GM18951 (cell line): ENCODE measurements around the gene PDE4D.

ENCODE experiments used
- POLR2A ChIP-seq: IDR thresholded peaks from 4 replicates; pipeline ENCODE4 v1.6.1; 2011; ENCODE audit warnings: mild to moderate bottlenecking; ENCODE audit not compliant: insufficient read length, insufficient read depth; ENCODE audit errors: extremely low read depth
- in situ Hi-C: fragments of 300-500 bp; cut with MboI; formaldehyde crosslinking; loops from one replicate; pipeline ENCODE4 v1.12.0; 2022; ENCODE audit warnings: low sequenced_read_pairs, mixed read lengths, inconsistent platforms; ENCODE audit not compliant: unreplicated experiment

Gene PDE4D

DNA sequence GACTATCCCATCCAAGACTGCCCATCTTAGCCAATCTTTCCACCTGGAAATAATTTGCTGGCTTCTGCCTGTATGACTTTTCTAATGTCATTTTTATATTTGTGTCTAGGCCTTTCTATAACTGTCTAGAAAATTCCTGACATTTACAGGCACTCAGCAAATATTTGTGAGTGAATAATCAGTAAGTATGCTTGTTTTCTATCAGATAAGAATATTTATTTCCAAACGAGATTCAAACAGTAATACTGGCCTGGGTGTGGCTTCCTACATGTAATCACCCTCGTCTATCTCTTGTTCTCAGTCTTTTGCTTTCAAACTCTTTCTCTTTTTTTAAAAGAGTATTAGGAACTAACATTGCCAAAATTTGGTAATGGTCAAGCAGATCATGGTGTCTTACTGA is 844.4 kb downstream of the PDE4D start:
- TF ChIP-seq POLR2A = no peak
- in situ Hi-C loops = no loop called here

DNA sequence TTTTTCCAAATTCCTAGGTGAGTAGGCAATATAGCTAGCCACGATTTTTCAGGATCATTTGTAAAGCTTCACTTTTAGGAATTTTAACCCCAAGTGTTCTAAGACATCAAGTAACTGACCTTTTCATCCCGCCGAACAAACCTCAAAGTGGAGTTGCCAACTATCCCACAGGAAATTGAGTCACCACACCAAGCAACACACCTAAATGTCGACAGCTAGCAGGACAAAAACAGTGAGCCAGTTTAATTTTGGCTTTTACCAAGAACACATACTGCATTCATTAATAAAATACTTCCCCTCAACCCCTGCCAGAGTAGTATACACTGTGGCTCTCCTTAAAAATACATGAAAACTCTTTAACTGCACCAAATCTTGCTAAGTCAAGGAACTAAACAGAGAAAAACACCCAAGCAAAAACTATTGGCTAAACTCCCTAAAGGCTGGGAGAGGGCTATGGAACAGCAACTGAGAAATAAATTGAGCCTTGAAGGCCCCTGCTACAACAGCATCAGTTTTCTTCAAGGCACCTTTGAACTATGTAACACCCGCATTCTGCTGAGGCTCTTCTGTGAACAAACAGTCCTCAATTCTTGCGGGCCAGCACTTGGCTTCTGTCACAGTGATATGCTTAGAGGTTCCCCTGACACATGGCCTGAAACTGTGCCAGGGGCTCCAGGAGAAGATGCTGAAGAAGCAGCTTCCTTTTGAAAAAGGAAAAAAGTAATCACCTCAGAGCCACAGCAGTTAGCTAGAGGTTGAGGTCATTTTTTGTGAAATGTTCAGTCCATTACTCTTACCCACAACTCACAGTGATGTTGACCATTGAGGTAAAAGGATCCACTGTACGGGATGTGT is 851.1 kb downstream of the PDE4D start:
- in situ Hi-C loops = no loop called here
- TF ChIP-seq POLR2A = no peak

DNA sequence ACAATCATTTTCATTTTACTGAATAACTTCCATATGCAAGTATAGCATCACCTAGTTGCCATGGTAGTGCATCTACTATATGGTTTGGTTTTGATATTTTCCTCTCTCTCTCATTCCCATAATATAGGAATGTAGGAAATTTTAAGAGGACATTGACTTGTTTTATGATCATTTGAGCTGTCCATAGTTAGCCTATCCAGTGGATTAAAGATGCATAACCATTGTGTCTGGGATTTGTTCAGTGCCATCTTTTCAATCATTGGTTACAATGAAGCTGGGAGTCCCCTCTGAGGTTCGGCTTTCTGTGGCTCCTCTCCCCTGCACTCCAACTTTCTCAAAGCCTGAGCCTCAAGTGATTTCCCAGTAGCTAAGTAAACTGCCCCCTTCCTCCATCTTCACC is 852.2 kb downstream of the PDE4D start:
- TF ChIP-seq POLR2A = no peak
- in situ Hi-C loops = no loop called here

DNA sequence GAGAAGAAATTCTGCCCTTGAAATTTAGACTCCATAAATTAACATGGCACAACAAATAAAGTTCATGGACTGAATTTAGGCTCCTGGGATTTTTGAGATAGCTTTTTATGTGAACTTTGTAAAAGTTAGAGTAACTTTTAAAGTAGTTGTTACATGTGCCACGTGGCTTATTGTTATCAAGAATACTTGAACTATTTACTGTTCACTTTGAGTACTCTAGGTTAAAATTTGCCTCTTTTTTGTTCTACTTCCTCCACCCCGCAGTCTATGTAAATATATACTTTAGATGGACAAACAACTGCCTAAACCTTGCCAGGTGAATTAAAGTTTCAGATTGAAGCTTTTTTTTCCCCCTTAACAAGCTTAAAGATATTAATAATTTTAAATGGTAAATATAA is 852.7 kb downstream of the PDE4D start:
- in situ Hi-C loops = no loop called here
- TF ChIP-seq POLR2A = no peak

DNA sequence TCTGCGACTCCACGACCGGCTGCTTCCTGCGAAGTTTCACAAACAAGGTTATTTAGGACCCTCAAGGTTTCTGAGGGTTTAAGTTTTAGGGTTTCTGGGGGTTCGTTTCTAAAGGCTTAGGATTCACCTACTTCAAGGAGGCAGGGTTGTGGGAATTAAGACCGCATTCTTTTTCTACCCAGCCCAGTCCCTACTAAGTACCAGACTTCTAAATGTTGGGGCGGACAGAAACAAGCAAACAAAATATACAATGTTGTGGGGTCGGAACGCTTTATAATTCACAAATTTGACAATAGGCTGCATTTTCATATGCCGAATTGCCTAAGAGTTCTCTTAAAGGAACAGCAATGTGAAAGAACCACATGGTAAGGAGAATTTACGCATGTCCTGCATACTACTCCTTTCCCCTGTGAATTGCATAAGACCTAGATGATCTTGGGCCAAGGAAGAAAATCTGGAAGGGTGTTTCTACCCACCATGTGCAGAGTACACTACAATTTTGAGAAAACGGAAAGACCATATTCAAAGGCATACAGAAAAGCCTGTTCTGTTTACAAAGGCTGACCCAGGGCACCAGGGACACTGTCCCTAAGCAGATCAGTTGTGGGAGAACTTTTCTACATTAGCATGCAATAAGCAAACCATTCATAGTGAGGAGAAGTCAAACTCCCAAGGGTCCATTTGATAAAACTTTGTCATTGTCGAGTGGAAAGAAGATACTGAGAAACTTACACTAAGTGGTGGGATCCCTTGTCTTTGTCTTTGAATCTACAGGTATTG is 853.3 kb downstream of the PDE4D start:
- in situ Hi-C loops = no loop called here

DNA sequence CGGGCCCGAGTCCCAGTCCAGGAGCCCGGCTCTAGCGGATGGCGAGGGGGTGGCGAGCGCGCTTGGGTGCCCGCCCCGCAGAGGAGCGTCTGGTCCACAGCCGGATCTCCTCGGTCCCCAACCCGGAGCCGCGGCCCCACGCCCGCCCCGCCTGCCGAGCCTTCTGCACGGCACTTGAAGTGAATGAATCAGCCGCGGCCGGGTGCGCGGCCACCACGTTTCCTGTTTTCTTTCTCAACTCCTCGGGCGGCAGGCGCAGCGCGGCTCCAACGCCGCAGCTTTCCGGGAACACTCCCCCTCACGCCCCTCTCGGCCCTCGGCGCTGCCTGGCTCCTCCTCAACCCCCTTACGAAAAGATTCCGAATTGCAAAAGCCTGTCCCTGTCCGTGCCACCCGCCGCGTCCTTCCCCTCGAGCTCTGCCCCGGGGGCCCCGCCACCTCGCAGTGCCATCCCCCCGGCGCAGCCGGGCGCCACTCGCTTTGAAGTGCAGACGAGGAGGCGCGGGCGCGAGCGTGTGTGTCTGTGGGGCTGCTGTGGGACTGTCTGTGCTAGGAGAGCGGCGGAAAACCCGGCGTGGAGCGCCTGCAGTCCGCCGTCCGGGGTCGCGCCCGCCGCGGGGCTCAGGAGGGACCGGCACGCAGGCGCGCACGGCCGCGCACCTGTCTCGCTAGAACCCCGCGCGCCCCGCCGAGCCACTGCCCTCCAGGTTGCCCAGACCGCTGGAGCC is 854.1 kb downstream of the PDE4D start:
- in situ Hi-C loops = no loop called here
- no peak for TF ChIP-seq POLR2A

More for the DNA sequence above, 853.3 kb downstream of the PDE4D start:
- TF ChIP-seq POLR2A = no peak

DNA sequence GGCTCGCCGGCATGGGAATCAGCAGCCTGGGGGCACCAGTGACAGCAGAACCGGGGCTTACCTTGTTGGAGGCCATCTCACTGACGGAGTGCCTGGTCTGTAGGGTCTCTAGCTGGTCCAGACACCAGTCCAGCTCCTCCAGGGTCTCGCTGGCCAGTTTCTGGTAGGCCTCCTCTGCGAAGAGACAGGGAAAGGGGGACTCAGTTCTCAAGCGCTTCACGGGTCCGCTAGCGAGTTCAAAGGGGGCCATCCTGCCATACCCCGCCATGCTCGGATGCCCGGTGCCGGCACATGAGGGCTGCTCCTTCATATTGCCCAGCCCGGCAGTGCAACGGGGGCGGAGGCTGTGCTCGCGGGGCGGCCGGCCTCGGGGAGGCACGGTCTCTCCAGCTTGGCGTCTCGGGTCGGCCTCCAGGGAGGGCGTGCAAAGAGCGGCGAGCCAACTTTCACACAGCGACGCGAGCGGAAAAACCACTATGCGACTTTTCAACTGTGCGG is 854.7 kb downstream of the PDE4D start:
- in situ Hi-C loops = no loop called here
- TF ChIP-seq POLR2A = no peak

DNA sequence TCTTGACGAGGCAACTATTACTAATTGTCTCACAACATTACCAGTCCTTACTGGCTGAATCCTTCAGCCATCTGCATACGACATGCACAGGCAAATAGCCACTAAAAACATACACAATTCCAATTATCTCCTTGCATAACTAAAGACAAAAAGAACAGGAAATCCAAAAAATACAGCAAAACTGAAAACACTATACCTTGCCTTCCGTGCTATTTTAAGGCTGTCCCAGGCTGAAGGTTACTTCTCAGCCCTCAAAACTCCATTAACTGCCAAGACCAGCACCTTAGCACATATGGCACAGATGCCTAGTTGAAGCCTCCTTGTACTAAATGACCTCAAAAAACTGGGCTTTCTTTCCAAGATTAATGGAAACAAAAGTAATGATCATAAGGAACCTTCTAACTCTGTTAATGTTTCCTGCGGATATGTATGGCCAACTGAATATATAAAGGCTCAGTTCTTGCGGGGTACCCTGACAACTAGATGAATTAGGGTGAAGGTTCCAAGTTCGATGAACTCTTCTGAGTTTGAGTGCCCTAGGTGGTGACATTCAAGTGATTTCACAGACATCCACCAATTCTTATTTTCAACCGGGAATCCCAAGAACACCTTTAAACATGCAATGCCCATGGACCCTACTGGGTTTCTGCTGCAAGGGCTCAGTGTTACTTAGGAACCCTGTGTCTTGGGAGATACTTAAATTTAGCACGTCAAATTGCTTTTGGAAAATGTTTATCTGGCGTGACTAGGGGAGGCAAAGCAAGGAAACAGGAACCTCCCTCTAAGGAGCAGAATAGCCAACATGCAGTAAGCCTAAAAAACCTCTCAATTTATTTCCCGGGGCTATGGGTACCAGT is 855.4 kb downstream of the PDE4D start:
- in situ Hi-C loops = no loop called here
- TF ChIP-seq POLR2A = no peak

DNA sequence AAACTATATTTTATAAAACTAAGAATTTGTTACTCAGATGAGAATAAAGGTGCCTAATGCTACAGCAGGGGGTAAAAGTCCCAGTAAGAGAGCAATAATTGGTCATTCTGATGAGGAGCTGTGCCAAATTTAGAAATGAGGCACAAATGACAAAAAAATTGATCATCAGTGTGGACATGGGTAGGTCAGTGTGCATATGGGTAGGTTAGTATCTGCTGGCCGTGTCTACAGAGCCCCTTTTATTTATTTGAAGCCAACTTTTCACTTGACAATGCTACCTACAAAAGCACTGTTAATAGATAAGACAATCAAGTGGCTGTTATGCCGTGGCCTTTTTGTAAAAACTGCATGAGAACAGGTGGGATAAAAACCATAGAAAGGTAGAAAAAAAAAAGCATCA is 856.1 kb downstream of the PDE4D start:
- no peak for TF ChIP-seq POLR2A
- in situ Hi-C loops = no loop called here

DNA sequence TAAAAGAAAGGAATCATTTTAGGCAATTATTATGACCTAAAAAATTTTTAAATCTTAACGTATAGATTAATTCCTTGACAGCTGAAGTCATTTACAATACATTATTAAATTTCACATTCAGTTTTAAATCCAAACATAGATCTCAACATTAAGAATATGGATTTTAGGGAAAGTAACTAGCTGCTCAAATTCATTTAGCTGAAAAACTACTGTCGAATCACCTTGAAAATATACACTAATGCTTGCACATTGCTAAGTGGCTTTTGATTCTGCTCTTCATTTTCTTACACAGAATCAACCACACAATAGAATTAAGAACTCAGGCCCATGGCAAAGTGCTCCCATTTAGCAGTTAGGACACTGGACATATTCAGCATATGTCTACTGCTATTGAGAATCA is 856.5 kb downstream of the PDE4D start:
- no peak for TF ChIP-seq POLR2A
- in situ Hi-C loops = no loop called here

DNA sequence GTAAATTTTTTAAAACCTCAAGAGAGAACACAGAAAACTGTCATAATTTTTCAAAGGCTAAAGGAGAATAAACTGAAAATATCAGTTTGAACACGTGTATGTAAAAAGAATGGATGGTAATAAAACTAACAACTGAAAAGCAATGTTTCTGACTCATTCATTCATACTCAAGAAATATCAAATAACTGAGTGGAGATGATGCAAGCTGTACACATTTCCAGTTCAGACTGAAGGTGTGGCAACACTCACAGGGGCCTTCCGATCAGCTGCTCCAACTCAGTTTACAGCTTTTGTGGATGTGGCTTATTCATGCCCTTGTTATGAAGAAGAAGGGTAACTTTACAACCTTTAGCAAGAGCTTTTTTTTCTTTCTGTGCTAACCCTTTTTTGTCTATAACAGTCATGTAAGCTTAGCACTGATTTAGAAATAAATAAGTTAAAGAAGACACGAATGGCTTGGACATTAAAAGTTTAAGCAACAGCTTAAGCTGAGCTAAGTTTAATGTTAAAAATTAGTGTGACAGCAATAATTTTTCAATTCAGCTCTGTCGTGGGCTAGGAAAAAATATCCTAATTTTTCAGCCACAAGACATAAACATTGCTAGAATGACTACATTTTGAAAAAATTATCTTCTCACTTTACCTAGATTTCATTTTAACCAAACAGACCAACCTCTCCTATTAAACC is 857.1 kb downstream of the PDE4D start:
- TF ChIP-seq POLR2A = no peak
- in situ Hi-C loops = no loop called here

DNA sequence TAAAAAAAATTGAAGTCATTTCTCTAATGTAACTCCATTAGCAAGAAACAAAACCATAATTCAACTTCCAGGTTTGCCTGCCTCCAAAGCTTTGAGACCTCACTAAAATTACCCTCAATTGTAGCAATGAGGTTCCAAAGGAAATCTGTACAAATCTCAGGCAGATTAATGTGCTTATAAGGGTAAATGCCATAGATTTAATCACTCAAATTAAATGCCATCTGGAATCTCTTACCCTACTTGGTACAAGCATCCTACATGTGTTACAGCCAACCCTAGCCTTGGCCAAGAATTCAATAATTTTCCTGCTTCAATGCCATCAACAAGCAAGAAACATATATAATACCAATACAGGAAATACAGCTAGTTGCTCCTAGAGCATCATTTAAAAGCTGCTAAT is 857.8 kb downstream of the PDE4D start:
- in situ Hi-C loops = no loop called here
- no peak for TF ChIP-seq POLR2A
